Keratinocyte (primary cell): ENCODE results near the gene TBC1D16.

Experiments used
- CTCF ChIP-seq, 3 experiments: IDR thresholded peaks in 1 of 3; conservative IDR thresholded peaks in 1 of 3; optimal IDR thresholded peaks in 1 of 3; 2 replicates in 2 of 3; 3 replicates in 1 of 3; pipeline versions ENCODE3 to v1.5.1; 2011; ENCODE audit warnings: low read length in 3 of 3, mild to moderate bottlenecking in 3 of 3, moderate library complexity in 2 of 3, control low read depth in 1 of 3, inconsistent platforms in 1 of 3; ENCODE audit not compliant: insufficient read depth in 2 of 3; ENCODE audit errors: extremely low read depth in 1 of 3
- EZH2 ChIP-seq: IDR thresholded peaks from one replicate; pipeline ENCODE4 v1.6.1; 2012; ENCODE audit warnings: inconsistent platforms, mild to moderate bottlenecking, low read length, moderate library complexity

GRCh38 chr17:79883202-79883601, 152.5 kb downstream of the TBC1D16 start:
- TF ChIP-seq CTCF (optimal IDR thresholded peaks at IDR 0.05 in 1 of 3, IDR thresholded peaks at IDR 0.05 in 1 of 3, conservative IDR thresholded peaks at IDR 0.05 in 1 of 3; ENCODE audit: extremely low read depth in 1 of 3, insufficient read depth in 2 of 3, low read length in 3 of 3) (no peak), EZH2 (no peak)
